ENCODE data around the gene TMEM156.
"Not testable (repeated sequence)": the region's sequence is repeated elsewhere in the genome, so short reads cannot be mapped to it uniquely, and the experiment has no call there.

TMEM156 gene

DNA sequence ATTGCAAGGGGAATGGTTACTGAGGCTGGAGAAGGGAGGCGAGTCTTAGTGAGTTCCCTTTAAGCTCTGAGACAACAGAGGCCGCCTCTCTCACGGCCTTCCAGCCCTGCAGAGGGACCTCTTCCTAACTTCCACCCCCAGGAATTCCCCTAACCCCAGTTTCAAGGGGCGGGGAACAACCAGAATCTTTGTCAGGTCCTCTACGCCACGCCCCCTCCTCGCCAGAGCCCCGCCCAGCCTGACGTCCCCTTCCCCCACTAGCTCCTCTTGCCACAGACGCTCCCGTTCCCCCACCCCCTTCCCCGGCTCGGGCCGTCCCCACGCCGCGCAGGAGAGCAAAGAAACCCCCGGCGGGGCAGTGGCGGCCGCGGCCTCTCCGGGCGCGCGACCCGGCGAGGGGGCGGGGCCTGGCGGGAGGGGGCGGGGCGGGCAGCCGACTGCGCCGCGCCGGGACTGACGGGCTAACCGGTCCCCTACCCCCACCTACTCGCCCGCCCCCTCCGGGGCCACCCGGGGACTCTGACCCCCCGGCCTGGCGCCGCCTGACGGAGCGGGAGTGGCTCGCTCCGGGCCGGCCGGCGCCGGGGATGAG, 12.3 kb upstream of the TMEM156 start:
- Histone ChIP-seq H3K27ac (peak overlapping the region; percentile 86), H3K36me3 (no peaks in the 10 kb centered on the region), H3K9me3 (no peaks in the 10 kb centered on the region), H3K4me2 (peak overlapping the region; percentile 85), H3K4me3 (peak overlapping the region; percentile 90), H4K20me1 (peaks cover 22% of the 10 kb centered on the region; the same call in 1 of the 2 replicates), H3K9ac (peak overlapping the region; percentile 86), H3K27me3 (no peaks in the 10 kb centered on the region), H3K4me1 (peaks cover 40% of the 10 kb centered on the region)
- no peak for TF ChIP-seq Cebpa-rat (IDR thresholded peaks at IDR 0.05)

- H3K9ac ChIP-seq: peak overlapping the region; percentile 86
- peak overlapping the region; percentile 90 for H3K4me3 ChIP-seq
- no peaks in the 10 kb centered on the region for H3K9me3 ChIP-seq
- no peaks in the 10 kb centered on the region for H3K36me3 ChIP-seq
- no peaks in the 10 kb centered on the region for H3K27me3 ChIP-seq
- H3K27ac ChIP-seq: peak overlapping the region; percentile 62
- peaks cover 40% of the 10 kb centered on the region for H3K4me1 ChIP-seq
- no peak for TF ChIP-seq Cebpa-rat (IDR thresholded peaks at IDR 0.05)
- H3K4me2 ChIP-seq: peak overlapping the region; percentile 84
- H4K20me1 ChIP-seq: peaks cover 22% of the 10 kb centered on the region; the same call in 1 of the 2 replicates
Observed at GRCh38 chr4:39043861-39044363, 11.7 kb upstream of the TMEM156 start.

DNA sequence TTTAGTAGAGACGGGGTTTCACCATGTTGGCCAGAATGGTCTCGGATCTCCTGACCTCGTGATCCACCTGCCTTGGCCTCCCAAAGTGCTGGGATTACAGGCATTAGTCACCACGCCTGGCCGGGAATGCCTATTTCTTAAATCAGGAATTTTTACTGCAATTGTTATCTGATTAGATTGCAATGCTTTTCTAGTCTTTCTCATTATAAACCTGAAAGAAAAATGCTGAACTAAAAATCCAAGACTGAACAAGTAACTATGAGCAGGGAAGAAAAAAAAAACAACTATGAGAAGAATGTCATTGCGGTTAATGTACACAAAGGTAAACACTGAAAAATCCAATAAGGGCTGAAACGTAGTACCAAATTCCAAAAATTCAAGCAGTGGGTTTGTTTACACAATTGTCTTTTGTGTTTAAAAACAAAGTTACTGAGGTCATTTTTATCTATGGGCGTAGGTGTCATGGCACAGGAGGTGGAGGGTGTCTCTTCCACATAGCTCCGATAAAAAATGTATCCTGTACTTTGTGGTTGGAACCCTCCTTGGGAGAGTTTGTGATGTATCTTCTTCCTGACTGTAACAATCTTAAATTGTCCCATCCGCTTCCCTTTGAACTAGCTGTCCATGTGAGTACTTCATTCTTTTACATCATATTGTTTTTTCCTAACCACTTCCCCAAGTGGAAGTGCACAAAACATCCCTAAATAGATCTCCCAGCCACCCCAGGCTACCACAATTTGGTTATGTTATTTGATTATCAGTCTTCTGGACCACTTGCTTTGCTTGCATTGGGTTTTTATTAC, 11.1 kb upstream of the TMEM156 start:
- peaks cover 22% of the 10 kb centered on the region; the same call in 1 of the 2 replicates for H4K20me1 ChIP-seq
- TF ChIP-seq Cebpa-rat (IDR thresholded peaks at IDR 0.05): no peak
- H3K9ac ChIP-seq: peak overlapping the region; percentile 86
- no peaks in the 10 kb centered on the region for H3K36me3 ChIP-seq
- peak overlapping the region; percentile 84 for H3K4me2 ChIP-seq
- H3K4me3 ChIP-seq: peak overlapping the region; percentile 90
- no peaks in the 10 kb centered on the region for H3K27me3 ChIP-seq
- peak overlapping the region; percentile 62 for H3K27ac ChIP-seq
- H3K9me3 ChIP-seq: no peaks in the 10 kb centered on the region
- H3K4me1 ChIP-seq: peaks cover 41% of the 10 kb centered on the region

DNA sequence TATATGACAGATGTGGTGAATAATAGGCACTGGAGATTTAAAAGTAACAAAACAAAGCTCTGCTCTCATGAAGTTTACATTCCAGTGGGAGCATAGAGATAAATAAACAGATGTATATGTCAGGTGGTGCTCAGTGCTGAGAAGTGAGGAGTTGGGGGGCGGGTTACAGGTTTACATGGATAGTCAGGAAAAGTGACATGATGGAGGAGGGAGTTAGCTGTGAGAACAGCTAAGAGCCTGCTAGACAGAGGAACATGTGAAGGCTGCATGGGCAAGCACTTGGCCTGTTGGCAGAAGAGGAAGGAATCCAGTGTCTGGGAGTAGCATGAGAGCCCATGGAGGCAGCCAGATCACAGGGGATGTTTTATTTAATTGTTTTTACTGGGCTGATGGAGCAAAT, 10.2 kb upstream of the TMEM156 start:
- Histone ChIP-seq H3K4me2 (no peak overlapping the region), H3K9ac (no peak overlapping the region), H3K27ac (no peak overlapping the region), H3K27me3 (no peaks in the 10 kb centered on the region), H3K9me3 (no peaks in the 10 kb centered on the region), H4K20me1 (peaks cover 15% of the 10 kb centered on the region; the same call in 1 of the 2 replicates), H3K36me3 (no peaks in the 10 kb centered on the region), H3K4me1 (peaks cover 43% of the 10 kb centered on the region), H3K4me3 (no peak overlapping the region)
- TF ChIP-seq Cebpa-rat (IDR thresholded peaks at IDR 0.05): no peak

GRCh38 chr4:39039108-39039507, 6.9 kb upstream of the TMEM156 start:
- no peaks in the 10 kb centered on the region for H4K20me1 ChIP-seq
- H3K4me2 ChIP-seq: no peak overlapping the region
- H3K4me3 ChIP-seq: no peak overlapping the region
- no peaks in the 10 kb centered on the region for H3K9me3 ChIP-seq
- no peak overlapping the region for H3K27ac ChIP-seq
- TF ChIP-seq Cebpa-rat (IDR thresholded peaks at IDR 0.05): no peak
- no peaks in the 10 kb centered on the region for H3K36me3 ChIP-seq
- peaks cover 60% of the 10 kb centered on the region for H3K4me1 ChIP-seq
- H3K9ac ChIP-seq: no peak overlapping the region
- no peaks in the 10 kb centered on the region for H3K27me3 ChIP-seq

DNA sequence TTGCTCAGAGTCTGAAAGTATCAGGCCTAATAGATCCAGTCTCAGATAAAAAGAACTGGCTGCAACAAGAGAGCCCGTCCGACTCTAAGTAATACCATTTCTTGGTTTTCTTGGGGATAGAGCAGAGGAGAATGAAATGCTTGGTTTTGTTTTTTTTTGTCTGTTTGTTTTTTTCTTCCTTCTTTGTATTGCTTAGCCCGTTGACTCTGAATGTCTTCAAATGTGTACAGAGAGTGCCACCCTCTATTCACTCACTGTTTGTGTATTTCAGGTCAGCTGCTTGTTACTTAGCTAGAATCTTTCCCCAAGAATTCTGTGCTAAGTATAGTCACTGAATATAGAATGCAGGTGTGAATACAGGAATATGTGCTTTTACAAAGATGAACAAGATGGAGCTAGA, 5.7 kb upstream of the TMEM156 start:
- Histone ChIP-seq H3K27ac (peak overlapping the region; percentile 73; the same call in 1 of the 2 replicates), H3K4me1 (peaks cover 61% of the 10 kb centered on the region)

GRCh38 chr4:39037491-39037825, 5.2 kb upstream of the TMEM156 start:
- peak overlapping the region; percentile 73; the same call in 1 of the 2 replicates for H3K27ac ChIP-seq
- peak overlapping the region; percentile 78 for H3K4me2 ChIP-seq
- no peak overlapping the region for H3K4me3 ChIP-seq
- H3K27me3 ChIP-seq: no peaks in the 10 kb centered on the region
- H3K36me3 ChIP-seq: no peaks in the 10 kb centered on the region
- H3K9ac ChIP-seq: 0 out of 2 replicates have a peak overlapping the region, but pooled peaks have one; percentile 56
- no peak for TF ChIP-seq Cebpa-rat (IDR thresholded peaks at IDR 0.05)
- H4K20me1 ChIP-seq: no peaks in the 10 kb centered on the region
- H3K9me3 ChIP-seq: no peaks in the 10 kb centered on the region
- H3K4me1 ChIP-seq: peaks cover 61% of the 10 kb centered on the region

More for the DNA sequence above, 5.7 kb upstream of the TMEM156 start:
- no peak overlapping the region for H3K4me3 ChIP-seq
- no peaks in the 10 kb centered on the region for H4K20me1 ChIP-seq
- H3K4me2 ChIP-seq: peak overlapping the region; percentile 78
- H3K36me3 ChIP-seq: no peaks in the 10 kb centered on the region
- H3K9ac ChIP-seq: no peak overlapping the region
- no peaks in the 10 kb centered on the region for H3K27me3 ChIP-seq
- H3K9me3 ChIP-seq: no peaks in the 10 kb centered on the region
- no peak for TF ChIP-seq Cebpa-rat (IDR thresholded peaks at IDR 0.05)

GRCh38 chr4:39036172-39036571, 4.0 kb upstream of the TMEM156 start:
- Histone ChIP-seq H3K27ac (peak overlapping the region; percentile 73), H3K4me1 (peaks cover 69% of the 10 kb centered on the region), H3K36me3 (no peaks in the 10 kb centered on the region), H3K4me3 (no peak overlapping the region), H4K20me1 (no peaks in the 10 kb centered on the region), H3K27me3 (no peaks in the 10 kb centered on the region), H3K9ac (0 out of 2 replicates have a peak overlapping the region, but pooled peaks have one; percentile 22), H3K9me3 (no peaks in the 10 kb centered on the region), H3K4me2 (peak overlapping the region; percentile 78)
- TF ChIP-seq Cebpa-rat (IDR thresholded peaks at IDR 0.05): no peak

GRCh38 chr4:39031590-39032020, 604 bp downstream of the TMEM156 start:
- not testable (repeated sequence) for H3K36me3 ChIP-seq, H3K27ac ChIP-seq

DNA sequence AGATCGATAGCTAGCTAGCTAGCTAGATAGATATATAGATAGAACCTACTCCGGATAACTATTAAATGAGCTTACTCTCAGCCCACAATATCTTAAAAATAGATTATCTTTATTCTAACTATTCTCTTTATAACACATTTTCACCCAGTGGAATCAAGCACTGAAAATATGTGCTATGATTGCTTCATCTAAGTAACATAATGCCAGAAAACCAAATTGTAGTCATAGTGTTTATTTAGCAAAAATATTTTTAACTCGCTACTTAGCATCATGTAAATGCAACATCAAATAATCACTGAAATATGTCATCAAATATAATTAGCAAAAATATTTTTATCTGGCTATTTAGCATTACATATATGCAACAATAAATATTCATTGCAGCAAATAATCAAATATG, 1.5 kb downstream of the TMEM156 start:
- Histone ChIP-seq H3K4me1 (peaks cover 57% of the 10 kb centered on the region), H3K27me3 (no peaks in the 10 kb centered on the region), H3K9me3 (no peaks in the 10 kb centered on the region), H3K4me2 (no peak overlapping the region), H4K20me1 (no peaks in the 10 kb centered on the region), H3K9ac (no peak overlapping the region), H3K36me3 (no peaks in the 10 kb centered on the region), H3K27ac (no peak overlapping the region), H3K4me3 (no peak overlapping the region)
- no peak for TF ChIP-seq Cebpa-rat (IDR thresholded peaks at IDR 0.05)

More at GRCh38 chr4:39031590-39032020, 604 bp downstream of the TMEM156 start:
- not testable (repeated sequence) for H3K27me3 ChIP-seq, H4K20me1 ChIP-seq, H3K9me3 ChIP-seq, H3K9ac ChIP-seq, H3K4me3 ChIP-seq
- Histone ChIP-seq H3K4me2 (peak overlapping the region; percentile 35; the same call in 1 of the 2 replicates), H3K4me1 (peaks cover 66% of the 10 kb centered on the region)

Data from BLaER1 (cell line).